K562 (cell line): ENCODE results near the gene PDE4A. TPM values are rescaled to one million over a fixed set of nuclear protein-coding genes. Genes with fewer than 3 reads are reported as not detected.
A peak's percentile ranks its signal among the peaks of the same experiment; 100 is the strongest.

Experiments
- ATAC-seq: fragments of 200-7000 bp; cut with Tn5 transposase; 3 replicates; pipeline ENCODE4 v1.9.1; 2020; ENCODE audit warnings: moderate library complexity
- BruUV-seq: library from RNA; stranded (reverse); fragments of 400-500 nt; replicated peaks from 2 replicates; lab custom pipeline; 2021; lab: Mats Ljungman, UMichigan
- CTCF ChIA-PET: fragments of 300-600 bp; formaldehyde crosslinking; extraction: SDS; loops from one replicate; lab custom pipeline; 2021; ENCODE audit warnings: low intra/inter-chr PET ratio; lab: Yijun Ruan, JAX
- POLR2A ChIA-PET: fragments of 300-600, 350-650 bp; sonication (Branson Sonifier 250); formaldehyde crosslinking; extraction: SDS; loops from one replicate; lab custom pipeline; 2021; ENCODE audit warnings: antibody characterized with exemption, inconsistent platforms; lab: Yijun Ruan, JAX
- DNase-seq, 4 experiments: peaks; one replicate each; pipeline versions ENCODE4 v3.0.0 to v3.0.0-alpha.2; 2011 to 2018; ENCODE audit warnings: low spot score in 3 of 4, mixed read lengths in 3 of 4; ENCODE audit errors: extremely low read depth in 1 of 4
- FAIRE-seq: peaks from 2 replicates; lab custom pipeline; 2011; peaks lifted over from hg19 to GRCh38; lab: Jason Lieb, UNC
- H2AFZ ChIP-seq: 2 replicates; pipeline ENCODE4 v1.6.0; 2011; ENCODE audit warnings: low read depth, low read length, control low read depth, inconsistent platforms
- H3K27ac ChIP-seq: fragments of 200-600 bp; 3 replicates; pipeline ENCODE4 v1.8.0; 2011; ENCODE audit warnings: low read depth, mild to moderate bottlenecking, control low read depth, inconsistent platforms, low read length, moderate library complexity, mixed read lengths; ENCODE audit errors: extremely low read depth
- H3K27me3 ChIP-seq, 2 experiments: fragments of 300-600 bp in 1 of 2; 2 replicates in 1 of 2; 3 replicates in 1 of 2; pipeline versions ENCODE4 v1.6.0 to v1.8.0; 2011; ENCODE audit warnings: inconsistent platforms in 2 of 2, low read length in 2 of 2, mild to moderate bottlenecking in 1 of 2, mixed read lengths in 1 of 2, moderate library complexity in 1 of 2; ENCODE audit not compliant: control insufficient read depth in 2 of 2, insufficient read depth in 2 of 2
- H3K36me3 ChIP-seq: fragments of 300-600 bp; 3 replicates; pipeline ENCODE4 v1.8.0; 2011; ENCODE audit warnings: mild to moderate bottlenecking, low read length, inconsistent platforms; ENCODE audit not compliant: control insufficient read depth, insufficient read depth
- H3K4me1 ChIP-seq, 2 experiments: fragments of 200-600 bp in 1 of 2; replicated peaks in 1 of 2; 2 replicates in 1 of 2; 3 replicates in 1 of 2; pipeline versions ENCODE4 v1.5.1 to v1.8.0; 2011; ENCODE audit warnings: inconsistent platforms in 2 of 2, low read length in 2 of 2, mild to moderate bottlenecking in 1 of 2, mixed read lengths in 1 of 2, moderate library complexity in 1 of 2; ENCODE audit not compliant: control insufficient read depth in 2 of 2, insufficient read depth in 2 of 2
- H3K4me2 ChIP-seq: 2 replicates; pipeline ENCODE4 v1.6.1; 2011; ENCODE audit warnings: low read length, control low read depth, inconsistent platforms, mixed read lengths; ENCODE audit not compliant: insufficient read depth
- H3K4me3 ChIP-seq: fragments of 200-600 bp; sonication (generic), shearing (Covaris generic); 2 replicates; pipeline ENCODE4 v1.5.1; 2016; ENCODE audit warnings: control low read depth, inconsistent platforms
- H3K79me2 ChIP-seq: fragments of 200-600 bp; 3 replicates; pipeline ENCODE4 v1.8.0; 2011; ENCODE audit warnings: low read length, inconsistent platforms; ENCODE audit not compliant: control insufficient read depth, insufficient read depth
- H3K9ac ChIP-seq, 2 experiments: 2 replicates each; pipeline versions ENCODE4 v1.6.0 to v1.6.1; 2011; ENCODE audit warnings: low read depth in 2 of 2, low read length in 2 of 2, control low read depth in 1 of 2, inconsistent platforms in 1 of 2, mild to moderate bottlenecking in 1 of 2, mixed read lengths in 1 of 2; ENCODE audit not compliant: insufficient read depth in 1 of 2
- H3K9me1 ChIP-seq: one replicate; pipeline ENCODE4 v1.6.0; 2011; ENCODE audit warnings: inconsistent platforms, mild to moderate bottlenecking, low read length, moderate library complexity; ENCODE audit not compliant: control insufficient read depth, insufficient read depth
- H3K9me3 ChIP-seq: replicated peaks from 2 replicates; pipeline ENCODE4 v1.5.1; 2011; ENCODE audit warnings: low read depth, low read length, inconsistent platforms; ENCODE audit not compliant: control insufficient read depth, insufficient read depth
- H4K20me1 ChIP-seq: replicated peaks from 2 replicates; pipeline ENCODE4 v1.6.1; 2011; ENCODE audit warnings: low read length, inconsistent platforms, mixed read lengths; ENCODE audit not compliant: control insufficient read depth, insufficient read depth
- ARID3A ChIP-seq: IDR thresholded peaks from 2 replicates; pipeline ENCODE4 v1.6.1; 2012; ENCODE audit warnings: low read depth, low read length, improper control_type of control experiment, borderline replicate concordance
- ILK ChIP-seq: fragments of 450-650 bp; IDR thresholded peaks from 2 replicates; pipeline ENCODE4 v1.6.1; 2016; ENCODE audit warnings: missing genetic modification characterization, low read depth, mild to moderate bottlenecking, missing compliant biosample characterization, moderate library complexity, borderline replicate concordance
- MYBL2 ChIP-seq, 2 experiments: fragments of 450-650 bp in 1 of 2; sonication (generic) in 1 of 2; formaldehyde crosslinking in 1 of 2; IDR thresholded peaks; 2 replicates each; pipeline versions ENCODE4 v1.6.1 to v1.8.1; 2017 to 2022; ENCODE audit warnings: borderline replicate concordance in 1 of 2, inconsistent platforms in 1 of 2, low read depth in 1 of 2, mild to moderate bottlenecking in 1 of 2, missing genetic modification reagents in 1 of 2, moderate library complexity in 1 of 2
- POLR2G ChIP-seq: fragments of 200-400 bp; formaldehyde crosslinking; IDR thresholded peaks from 2 replicates; pipeline ENCODE4 v1.6.1; 2017; ENCODE audit warnings: low read depth, mild to moderate bottlenecking, antibody characterized with exemption, low read length, moderate library complexity
- ZKSCAN1 ChIP-seq: fragments of 150-350 bp; IDR thresholded peaks from 2 replicates; pipeline ENCODE4 v1.6.1; 2016; ENCODE audit warnings: low read depth, low read length
- WGBS: fragments of 100-300 bp; shearing (Covaris generic); methylation state at CpG from one replicate; pipeline ENCODE4 v1.1.6; 2016; ENCODE audit warnings: low coverage, mixed read lengths; ENCODE audit not compliant: insufficient coverage; ENCODE audit errors: missing lambda C conversion rate; 5-methylcytosine and 5-hydroxymethylcytosine counted together
- in situ Hi-C: fragments of 300-500 bp; cut with MboI; formaldehyde crosslinking; loops from 4 replicates; pipeline ENCODE4 v1.15.0; 2018; ENCODE audit warnings: inconsistent platforms, mixed read lengths
- intact Hi-C: fragments of 100-400 bp; cut with micrococcal nuclease; formaldehyde crosslinking; loops from 2 replicates; pipeline ENCODE4 v1.14.2; 2022
- polyA plus RNA-seq, 8 experiments: library from polyadenylated mRNA; depleted of rRNA in 4 of 8; stranded (reverse) in 5 of 8; unstranded in 3 of 8; fragments of >200 nt; fragmentation: Nextera tagmentation in 2 of 8; fragmentation: Illumina TruSeq in 1 of 8; extraction: Ambion mirVana in 2 of 8; extraction: Trizol in 1 of 8; gene quantifications; 2 replicates each; pipeline versions ENCODE4 v1.2.1 to v1.2.3, GENCODE V29; 2011 to 2014; ENCODE audit warnings: inconsistent platforms in 1 of 8, missing spikeins in 1 of 8
- total RNA-seq, 7 experiments: library from RNA; depleted of rRNA in 6 of 7; stranded (reverse); fragments of >200 nt in 6 of 7; fragmentation: Illumina TruSeq in 2 of 7; extraction: Trizol in 2 of 7; gene quantifications; 2 replicates each; pipeline versions ENCODE4 v1.2.1 to v1.2.3, GENCODE V29; 2011 to 2021; ENCODE audit warnings: low replicate concordance in 1 of 7

Gene PDE4A
- total and polyA plus RNA-seq, 9 of the 15 experiments (the other 6 are each of a cell fraction or from before 2014, with no cell fraction given): 0.66 to 26.9 (median 4.6) TPM

GRCh38 chr19:10406191-10406590, 14.1 kb upstream of the PDE4A start:
- peaks cover 5% of the 10 kb centered on the region; the same call in 1 of the 3 replicates for H3K36me3 ChIP-seq
- H3K9me1 ChIP-seq: no peaks in the 10 kb centered on the region
- no peak overlapping the region for H3K27ac ChIP-seq
- FAIRE-seq: no peak
- intact Hi-C loops: no loop called here
- TF ChIP-seq MYBL2 (IDR thresholded peaks at IDR 0.05; ENCODE audit: low read depth): no peak
- TF ChIP-seq MYBL2 (CRISPR knock-in tag; IDR thresholded peaks at IDR 0.05; ENCODE audit: borderline replicate concordance): no peak
- TF ChIP-seq POLR2G: no peak
- peak; percentile 86 for TF ChIP-seq ZKSCAN1
- TF ChIP-seq ARID3A: no peak
- no peak for TF ChIP-seq ILK (tag)
- H3K79me2 ChIP-seq: peaks cover 26% of the 10 kb centered on the region
- no peaks in the 10 kb centered on the region for H3K9me3 ChIP-seq
- in situ Hi-C loops: loop anchor here (5.0 kb wide), 1 partner anchor 166 kb away; no protein-coding TSS in a partner anchor
- H3K27me3 ChIP-seq: no peaks in the 10 kb centered on the region
- peaks cover 5% of the 10 kb centered on the region for H4K20me1 ChIP-seq
- 40% methylated on average over 6 of the region's 6 CpGs for WGBS
- no peak for ATAC-seq
- no peak overlapping the region for H3K9ac ChIP-seq
- CTCF ChIA-PET: no interaction called here
- H2AFZ ChIP-seq: no peak overlapping the region
- POLR2A ChIA-PET: interaction anchor here (0.6 to 1.7 kb wide), 4 partner anchors 8 to 64 kb away, joined by 3 to 7 read pairs (median 4); no protein-coding TSS in a partner anchor
- no peak for DNase-seq
- H3K4me3 ChIP-seq: no peak overlapping the region
- no peak overlapping the region for H3K4me2 ChIP-seq
- BruUV-seq: no TSS peak
- H3K4me1 ChIP-seq: peaks cover 5 to 37% of the 10 kb centered on the region in 2 experiments
